DMS53 treated with DMSO at 0.1 percent for 48 hours (cell line): ENCODE measurements around the gene PERP.
"Not testable (repeated sequence)": the region's sequence is repeated elsewhere in the genome, so short reads cannot be mapped to it uniquely, and the experiment has no call there.

ENCODE experiments used
- DNase-seq: peaks from one replicate; lab custom pipeline; 2025; ENCODE audit not compliant: unreplicated experiment; lab: John Stamatoyannopoulos, UW

The PERP gene

GRCh38 chr6:138107078-138107751, at the start of gene PERP:
TSS of gene PERP (minus strand) at chr6:138107419. CDS start at chr6:138107340, 79 bp downstream.
- DNase-seq = peak; percentile 46

GRCh38 chr6:138155443-138155842, 48.2 kb upstream of the PERP start:
- DNase-seq = no peak

GRCh38 chr6:138146544-138146943, 39.3 kb upstream of the PERP start:
- DNase-seq = no peak

- no peak for DNase-seq
Measured at GRCh38 chr6:138145402-138145801, 38.2 kb upstream of the PERP start.

DNA sequence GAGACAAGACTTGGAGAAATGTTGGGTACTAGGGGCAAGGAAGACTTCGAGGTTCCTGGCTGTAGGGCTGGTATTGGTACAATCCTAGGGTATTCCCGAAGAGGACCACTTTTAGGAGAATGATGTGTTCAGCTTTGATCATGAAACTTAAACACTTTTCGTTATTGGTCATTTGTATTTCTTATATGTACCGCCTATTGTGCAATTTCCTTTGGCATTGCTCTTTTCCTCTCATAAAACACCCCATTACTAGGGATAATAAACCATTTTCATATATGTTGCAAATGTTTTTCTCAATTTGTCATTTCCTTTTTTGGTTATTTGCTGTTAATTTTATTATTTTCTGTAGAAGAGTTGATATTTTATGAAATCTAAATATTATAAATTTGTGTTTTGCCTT, 35.6 kb upstream of the PERP start:
- DNase-seq = no peak

- DNase-seq = no peak
Measured at GRCh38 chr6:138129190-138129589, 22.0 kb upstream of the PERP start.

GRCh38 chr6:138128096-138128495, 20.9 kb upstream of the PERP start:
- no peak for DNase-seq

- DNase-seq = no peak
Measured at GRCh38 chr6:138124096-138124495, 16.9 kb upstream of the PERP start.

- DNase-seq = no peak
Measured at GRCh38 chr6:138119976-138120375, 12.8 kb upstream of the PERP start.

GRCh38 chr6:138119229-138119628, 12.0 kb upstream of the PERP start:
- DNase-seq = not testable (repeated sequence)

- no peak for DNase-seq
Measured at GRCh38 chr6:138117376-138117914, 10.2 kb upstream of the PERP start.

- no peak for DNase-seq
Measured at GRCh38 chr6:138116661-138116999, 9.4 kb upstream of the PERP start.

DNA sequence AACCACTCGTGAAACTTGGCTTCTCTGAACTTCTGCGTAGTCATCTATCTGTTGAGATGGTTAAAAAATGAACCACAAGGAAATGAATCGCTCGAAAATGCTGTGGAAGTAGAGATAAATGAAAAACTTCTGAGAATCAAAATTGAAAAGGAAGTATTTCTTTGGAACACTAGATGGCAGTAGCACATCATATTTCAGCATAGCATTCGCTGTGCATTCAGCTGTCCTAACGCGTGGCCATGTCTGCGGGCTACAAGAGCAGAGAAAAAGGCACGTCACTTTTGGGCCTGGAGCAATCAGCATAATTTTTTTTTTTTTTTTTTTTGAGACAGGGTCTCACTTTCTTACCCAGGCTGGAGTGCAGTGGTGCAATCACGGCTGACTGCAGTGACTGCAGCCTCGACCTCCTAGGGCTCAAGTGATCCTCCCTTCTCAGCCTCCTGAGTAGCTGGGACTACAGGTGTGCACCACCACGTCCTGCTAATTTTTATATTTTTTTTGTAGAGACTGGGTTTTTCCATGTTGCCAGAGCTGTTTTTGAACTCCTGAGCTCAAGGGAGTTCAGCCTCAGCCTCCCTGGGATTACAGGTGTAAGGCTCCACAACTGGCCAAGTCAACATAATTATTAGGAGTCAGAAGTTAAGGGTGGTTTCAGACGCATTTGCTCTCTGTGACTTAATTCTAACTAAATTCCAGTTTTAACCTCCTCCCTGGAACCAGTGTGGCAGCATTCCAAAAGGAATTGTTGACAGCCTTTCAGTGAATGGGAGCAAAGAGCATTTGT, 8.8 kb upstream of the PERP start:
- peak; percentile 48 for DNase-seq

DNA sequence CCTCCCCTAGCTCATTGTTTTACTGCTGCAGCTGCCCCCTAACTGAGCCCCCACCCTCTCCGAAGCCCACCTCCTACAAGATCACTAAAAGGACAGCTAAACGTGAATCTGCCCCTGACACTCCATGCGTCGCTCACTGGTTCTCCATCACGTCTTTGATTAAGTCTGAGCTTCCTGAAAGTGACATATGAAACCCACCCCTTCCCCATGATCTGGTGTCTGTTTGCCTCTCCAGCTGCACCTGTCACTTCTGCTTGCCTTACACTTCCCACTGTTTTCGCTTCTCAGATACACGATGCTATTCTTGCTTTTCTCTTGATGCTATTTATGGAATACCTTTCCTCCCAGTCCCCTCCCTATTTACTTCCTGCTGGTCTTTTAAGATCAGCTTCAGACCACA, 8.0 kb upstream of the PERP start:
- no peak for DNase-seq

- no peak for DNase-seq
Measured at GRCh38 chr6:138113588-138114210, 6.5 kb upstream of the PERP start.

DNA sequence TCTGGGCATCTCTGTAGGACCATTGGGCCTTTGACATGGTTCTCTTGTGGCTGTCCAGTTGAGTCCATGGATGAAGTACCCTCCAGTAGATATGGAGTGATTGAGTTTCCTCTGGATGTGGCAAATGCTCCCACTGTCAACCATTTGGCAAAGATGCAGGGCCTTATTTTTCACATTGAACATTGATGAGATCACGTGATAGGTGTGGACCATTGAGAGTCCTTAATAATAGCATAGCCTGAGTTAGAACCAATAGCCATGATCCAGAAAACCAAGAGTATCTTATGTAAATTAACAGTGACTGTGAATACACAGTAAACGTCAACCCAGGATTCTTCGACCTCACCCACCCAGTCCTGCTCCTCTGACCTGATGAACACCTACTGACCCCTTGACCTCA, 3.0 kb upstream of the PERP start:
- DNase-seq = no peak

- peak; percentile 52 for DNase-seq
Measured at GRCh38 chr6:138109042-138109997, 2.1 kb upstream of the PERP start.

- DNase-seq = peak; percentile 49
Measured at GRCh38 chr6:138107752-138108592, 753 bp upstream of the PERP start.

GRCh38 chr6:138106665-138107077, 548 bp downstream of the PERP start:
- no peak for DNase-seq
